Caco-2 (cell line): ENCODE results near the gene IFIT5. TPM values are rescaled to one million over a fixed set of nuclear protein-coding genes. Genes with fewer than 3 reads are reported as not detected.
A peak's percentile ranks its signal among the peaks of the same experiment; 100 is the strongest.
"Not testable (repeated sequence)": the region's sequence is repeated elsewhere in the genome, so short reads cannot be mapped to it uniquely, and the experiment has no call there.

ENCODE experiments used
- BruUV-seq: library from RNA; stranded (reverse); fragments of 400-500 nt; replicated peaks from 2 replicates; lab custom pipeline; 2021; lab: Mats Ljungman, UMichigan
- CTCF ChIA-PET: fragments of 300-600 bp; sonication (Branson Sonifier 250); formaldehyde crosslinking; loops from one replicate; lab custom pipeline; 2022; ENCODE audit warnings: antibody characterized with exemption; lab: Charles Lee
- POLR2A ChIA-PET: fragments of 300-600 bp; sonication (Branson Sonifier 250); formaldehyde crosslinking; loops from one replicate; lab custom pipeline; 2022; ENCODE audit warnings: antibody characterized with exemption; lab: Charles Lee
- DNase-seq, 2 experiments: peaks; one replicate each; pipeline versions ENCODE4 v3.0.0 to v3.0.0-alpha.2; 2020 to 2022
- H3K27me3 ChIP-seq: replicated peaks from 2 replicates; pipeline ENCODE4 v1.6.0; 2011; ENCODE audit warnings: low read length; ENCODE audit not compliant: control insufficient read depth, insufficient read depth
- H3K36me3 ChIP-seq: 2 replicates; pipeline ENCODE4 v1.5.1; 2011; ENCODE audit warnings: low read length; ENCODE audit not compliant: control insufficient read depth, insufficient read depth
- H3K4me1 ChIP-seq: fragments of 250-450 bp; sonication (Bioruptor Pico); 2 replicates; pipeline ENCODE4 v1.5.1; 2020; ENCODE audit warnings: mild to moderate bottlenecking
- H3K4me3 ChIP-seq: 2 replicates; pipeline ENCODE4 v1.5.1; 2011; ENCODE audit warnings: low read depth, mild to moderate bottlenecking, control low read depth, low read length
- H3K9me3 ChIP-seq: fragments of 250-450 bp; sonication (Bioruptor Pico); 2 replicates; pipeline ENCODE4 v1.5.1; 2020; ENCODE audit warnings: mild to moderate bottlenecking, moderate library complexity
- H3K27ac Mint-ChIP-seq: one replicate; pipeline ENCODE4 v1.8.0; 2022; ENCODE audit warnings: mixed read lengths; ENCODE audit not compliant: unreplicated experiment
- H3K27me3 Mint-ChIP-seq: one replicate; pipeline ENCODE4 v1.8.0; 2022; ENCODE audit warnings: mixed read lengths; ENCODE audit not compliant: insufficient read depth, unreplicated experiment
- H3K36me3 Mint-ChIP-seq: one replicate; pipeline ENCODE4 v1.8.0; 2022; ENCODE audit warnings: mild to moderate bottlenecking, mixed read lengths; ENCODE audit not compliant: insufficient read depth, unreplicated experiment
- H3K4me1 Mint-ChIP-seq: one replicate; pipeline ENCODE4 v1.8.0; 2022; ENCODE audit warnings: low read depth, mixed read lengths; ENCODE audit not compliant: unreplicated experiment
- H3K4me3 Mint-ChIP-seq: one replicate; pipeline ENCODE4 v1.8.0; 2022; ENCODE audit warnings: mild to moderate bottlenecking, moderate library complexity, mixed read lengths; ENCODE audit not compliant: unreplicated experiment
- H3K9me3 Mint-ChIP-seq: one replicate; pipeline ENCODE4 v1.8.0; 2022; ENCODE audit warnings: mixed read lengths; ENCODE audit not compliant: unreplicated experiment
- CTCF ChIP-seq, 2 experiments: fragments of 200-600 bp in 1 of 2; IDR thresholded peaks; 1 replicate in 1 of 2; 2 replicates in 1 of 2; pipeline versions ENCODE4 v1.5.1 to v1.8.0; 2011 to 2022; ENCODE audit warnings: antibody characterized with exemption in 1 of 2, control low read depth in 1 of 2, inconsistent platforms in 1 of 2, low read depth in 1 of 2, low read length in 1 of 2, mild to moderate bottlenecking in 1 of 2, moderate library complexity in 1 of 2; ENCODE audit not compliant: insufficient read depth in 1 of 2, severe bottlenecking in 1 of 2, unreplicated experiment in 1 of 2
- intact Hi-C: fragments of 100-400 bp; cut with micrococcal nuclease; formaldehyde crosslinking; loops from one replicate; pipeline ENCODE4 v1.10.0; 2022; ENCODE audit not compliant: unreplicated experiment
- total RNA-seq: library from RNA; stranded (reverse); gene quantifications from 2 replicates; pipeline ENCODE4 v1.2.3, GENCODE V29; 2022

Gene IFIT5
- total RNA-seq, 1 experiment from 2014 or later = 2.4 TPM

GRCh38 chr10:89390476-89391225 lies 23.7 kb upstream of the IFIT5 start:
- POLR2A ChIA-PET = no interaction called here
- H3K4me1 ChIP-seq = peaks cover 9% of the 10 kb centered on the region; the same call in 1 of the 2 replicates
- Mint-ChIP-seq H3K4me1 (peaks cover 9% of the 10 kb centered on the region), H3K27ac (no peak overlapping the region), H3K4me3 (no peak overlapping the region), H3K36me3 (no peaks in the 10 kb centered on the region), H3K27me3 (no peaks in the 10 kb centered on the region), H3K9me3 (no peaks in the 10 kb centered on the region)
- no peak overlapping the region for H3K4me3 ChIP-seq
- CTCF ChIA-PET = interaction anchor here (1.6 kb wide), 1 partner anchor 45 kb away, joined by 8 read pairs; no protein-coding TSS in a partner anchor
- H3K9me3 ChIP-seq = no peaks in the 10 kb centered on the region
- intact Hi-C loops = no loop called here
- no TSS peak for BruUV-seq
- no peak for TF ChIP-seq CTCF (IDR thresholded peaks at IDR 0.05; ENCODE audit: insufficient read depth in 1 of 2, low read depth in 1 of 2, low read length in 1 of 2, severe bottlenecking in 1 of 2, unreplicated experiment in 1 of 2)
- H3K36me3 ChIP-seq = no peaks in the 10 kb centered on the region
- no peak for DNase-seq
- H3K27me3 ChIP-seq = no peaks in the 10 kb centered on the region

GRCh38 chr10:89391226-89391576 lies 23.2 kb upstream of the IFIT5 start:
- H3K4me1 Mint-ChIP-seq, POLR2A ChIA-PET, CTCF ChIA-PET, H3K4me3 Mint-ChIP-seq, H3K36me3 Mint-ChIP-seq, H3K27me3 ChIP-seq, H3K4me1 ChIP-seq, BruUV-seq, H3K9me3 ChIP-seq, H3K27me3 Mint-ChIP-seq, DNase-seq, H3K36me3 ChIP-seq, H3K9me3 Mint-ChIP-seq, intact Hi-C loops, H3K27ac Mint-ChIP-seq, H3K4me3 ChIP-seq: not testable (repeated sequence)

GRCh38 chr10:89391907-89392756 lies 22.2 kb upstream of the IFIT5 start, which contains the start of gene IFIT1:
IFIT1 (plus strand) TSS chr10:89392623; CDS start chr10:89392713, 90 bp downstream.
- TF ChIP-seq CTCF (IDR thresholded peaks at IDR 0.05; ENCODE audit: insufficient read depth in 1 of 2, low read depth in 1 of 2, low read length in 1 of 2, severe bottlenecking in 1 of 2, unreplicated experiment in 1 of 2) = no peak
- ChIA-PET POLR2A (interaction anchor here (0.6 to 0.7 kb wide), 2 partner anchors 136 to 141 kb away, joined by 3 read pairs; no protein-coding TSS in a partner anchor), CTCF (interaction anchor here (0.6 kb wide), 1 partner anchor 12 kb away, joined by 8 read pairs; no protein-coding TSS in a partner anchor)
- Histone ChIP-seq H3K4me1 (peaks cover 9% of the 10 kb centered on the region; the same call in 1 of the 2 replicates), H3K9me3 (no peaks in the 10 kb centered on the region), H3K36me3 (no peaks in the 10 kb centered on the region), H3K27me3 (no peaks in the 10 kb centered on the region), H3K4me3 (peak within 1 kb of the TSS; percentile 26)
- H3K4me3 Mint-ChIP-seq = peak within 1 kb of the TSS; percentile 66
- intact Hi-C loops = no loop called here
- H3K9me3 Mint-ChIP-seq = no peaks in the 10 kb centered on the region
- no peaks in the 10 kb centered on the region for H3K36me3 Mint-ChIP-seq
- no peaks in the 10 kb centered on the region for H3K27me3 Mint-ChIP-seq
- DNase-seq = no peak
- H3K27ac Mint-ChIP-seq = no peak within 1 kb of the TSS
- no TSS peak for BruUV-seq
- H3K4me1 Mint-ChIP-seq = peaks cover 9% of the 10 kb centered on the region
